ENCODE data around the gene LILRB5. TPM values are rescaled to one million over a fixed set of nuclear protein-coding genes. Genes with fewer than 3 reads are reported as not detected.

Gene LILRB5
- total RNA-seq: not detected in 2 replicates

GRCh38 chr19:54257116-54257480 is at the start of gene LILRB5:
LILRB5 (minus strand) TSS chr19:54257273; CDS start chr19:54257193, 80 bp downstream.

DNA sequence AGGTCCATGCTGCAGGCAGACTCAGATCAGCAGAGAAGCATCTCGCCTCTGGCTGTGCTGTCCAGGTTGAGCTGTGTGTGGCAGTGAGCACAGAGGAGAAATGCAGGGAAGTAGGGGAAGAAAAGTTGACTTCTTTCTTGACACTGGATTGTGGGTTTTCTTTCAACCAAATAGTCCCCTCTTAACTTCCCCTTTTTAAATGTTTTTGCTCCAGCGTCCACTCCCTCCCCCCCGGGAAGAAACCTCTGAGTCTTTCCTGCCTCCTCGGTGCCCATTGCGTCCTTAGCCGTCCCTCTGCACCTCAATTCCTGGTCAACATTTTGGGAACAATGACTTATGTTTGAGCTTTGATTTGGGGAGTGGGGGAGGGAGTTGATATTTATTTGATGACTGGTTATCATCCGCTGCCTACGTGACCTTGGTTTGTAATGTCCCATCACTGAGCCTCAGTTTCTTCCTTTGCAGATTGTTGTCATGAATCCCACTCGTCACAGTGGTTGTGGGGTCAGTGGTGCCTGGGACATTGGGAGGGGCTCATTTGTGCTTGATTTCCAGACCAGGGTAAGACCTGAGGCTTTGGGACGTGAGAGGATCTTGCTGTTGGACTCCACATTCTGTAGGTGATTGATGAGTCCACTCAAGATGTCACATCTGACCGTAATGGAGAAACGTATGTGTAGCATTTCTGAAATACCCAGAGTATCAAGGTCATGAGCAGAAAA is 24.1 kb upstream of the LILRB5 start, which contains the start of gene LILRB2:
Gene LILRB2 (minus strand): TSS at position 104 of the 722 bp plus-strand sequence. CDS start 614 bp downstream, outside the sequence.

DNA sequence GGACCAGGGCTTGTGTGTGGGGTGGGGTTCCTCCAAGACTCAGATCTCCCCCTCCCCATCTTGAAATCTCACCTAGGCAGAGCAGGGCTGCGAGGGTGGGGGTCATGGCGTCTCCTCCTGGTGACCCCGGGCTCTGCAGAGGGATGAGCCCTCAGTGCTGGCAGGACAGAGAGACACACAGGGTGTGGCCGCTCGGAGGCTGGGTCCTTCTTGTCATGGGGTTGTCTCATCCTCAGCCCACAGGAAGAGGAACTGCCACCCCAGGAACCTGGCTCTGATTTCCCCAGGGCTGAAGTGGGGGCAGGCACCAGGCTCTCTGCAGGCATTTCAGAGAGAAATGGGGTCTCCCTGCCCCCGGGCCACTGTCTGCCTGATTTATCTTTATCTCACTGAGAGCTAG is 14.4 kb downstream of the LILRB5 start, which contains the start of gene LILRA6:
Gene LILRA6 (minus strand): TSS at position 145 of the 400 bp plus-strand sequence.

DNA sequence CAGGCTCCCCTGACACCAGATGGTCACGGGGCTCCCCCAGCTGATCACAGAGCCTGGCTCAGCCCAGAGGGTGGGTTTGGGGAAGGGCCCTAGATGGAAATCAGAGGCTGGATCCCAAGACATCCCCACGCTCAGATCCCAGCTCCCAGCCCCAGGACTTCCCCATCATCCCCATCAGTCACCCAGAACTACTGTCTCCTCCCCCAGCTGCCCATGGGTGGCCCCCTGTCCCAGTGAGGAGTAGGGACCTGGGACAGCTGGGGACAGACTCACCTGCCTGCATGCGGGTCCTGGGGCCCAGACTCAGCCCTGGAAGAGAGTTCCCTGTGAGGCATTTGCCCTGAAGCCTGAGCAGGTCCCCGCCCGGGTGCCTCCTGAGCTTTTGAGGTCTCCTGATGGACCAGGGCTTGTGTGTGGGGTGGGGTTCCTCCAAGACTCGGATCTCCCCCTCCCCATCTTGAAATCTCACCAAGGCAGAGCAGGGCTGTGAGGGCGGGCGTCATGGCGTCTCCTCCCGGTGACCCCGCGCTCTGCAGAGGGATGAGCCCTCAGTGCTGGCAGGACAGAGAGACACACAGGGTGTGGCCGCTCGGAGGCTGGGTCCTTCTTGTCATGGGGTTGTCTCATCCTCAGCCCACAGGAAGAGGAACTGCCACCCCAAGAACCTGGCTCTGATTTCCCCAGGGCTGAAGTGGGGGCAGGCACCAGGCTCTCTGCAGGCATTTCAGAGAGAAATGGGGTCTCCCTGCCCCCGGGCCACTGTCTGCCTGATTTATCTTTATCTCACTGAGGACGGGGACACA is 34.4 kb downstream of the LILRB5 start, which contains the start of gene LILRB3:
Gene LILRB3 (minus strand): TSS at position 534 of the 803 bp plus-strand sequence. CDS start 31 bp downstream, at position 503.

Small RNA genes within 50 kb of the gene (small RNA-seq; reads per million reads assigned to genes)
- gene AC245884.12 (not detected), gene MIR4752 (not detected), gene RNU6-1307P (not detected)

Other genes with a start within 250 kb of the LILRB5 start
- not detected in 2 replicates for gene VSTM1, start 193.4 kb downstream of the LILRB5 start, total RNA-seq
- not detected in 2 replicates for gene TARM1, start 175.9 kb downstream of the LILRB5 start, total RNA-seq
- 0.16 and 0.36 TPM in 2 replicates for gene OSCAR, start 156.5 kb downstream of the LILRB5 start, total RNA-seq
- 5.7 and 6.2 TPM in 2 replicates for gene NDUFA3, start 154.4 kb downstream of the LILRB5 start, total RNA-seq
- gene TFPT, start 141.6 kb downstream of the LILRB5 start, total RNA-seq: 7.7 and 9.7 TPM in 2 replicates
- 41.4 and 44.5 TPM in 2 replicates for gene PRPF31, start 141.5 kb downstream of the LILRB5 start, total RNA-seq
- 15.1 and 16.5 TPM in 2 replicates for gene CNOT3, start 119.5 kb downstream of the LILRB5 start, total RNA-seq
- gene LENG1, start 97.6 kb downstream of the LILRB5 start, total RNA-seq: 3.2 and 3.5 TPM in 2 replicates
- gene TMC4, start 84.1 kb downstream of the LILRB5 start, total RNA-seq: 0.36 and 1.5 TPM in 2 replicates
- 19.1 and 32.5 TPM in 2 replicates for gene MBOAT7, start 67.7 kb downstream of the LILRB5 start, total RNA-seq
- gene TSEN34, start 66.0 kb downstream of the LILRB5 start, total RNA-seq: 56.0 and 64.7 TPM in 2 replicates
- gene RPS9, start 56.4 kb downstream of the LILRB5 start, total RNA-seq: 1,123 and 1,387 TPM in 2 replicates
- not detected in 2 replicates for gene LILRB3, start 34.3 kb downstream of the LILRB5 start, total RNA-seq
- gene LILRA6, start 14.5 kb downstream of the LILRB5 start, total RNA-seq: not detected in 2 replicates
- not detected in 2 replicates for gene LILRB2, start 23.8 kb upstream of the LILRB5 start, total RNA-seq
- not detected in 2 replicates for gene LILRA5, start 55.9 kb upstream of the LILRB5 start, total RNA-seq
- gene LILRA4, start 81.9 kb upstream of the LILRB5 start, total RNA-seq: not detected in 2 replicates
- gene LAIR1, start 107.7 kb upstream of the LILRB5 start, total RNA-seq: 0.16 TPM in 1 of 2 replicates, not detected in the other
- not detected in 2 replicates for gene TTYH1, start 158.2 kb upstream of the LILRB5 start, total RNA-seq
- gene LENG8, start 191.9 kb upstream of the LILRB5 start, total RNA-seq: 79.0 and 79.4 TPM in 2 replicates
- 16.9 and 20.6 TPM in 2 replicates for gene LENG9, start 206.5 kb upstream of the LILRB5 start, total RNA-seq
- gene CDC42EP5, start 216.0 kb upstream of the LILRB5 start, total RNA-seq: 32.1 and 36.8 TPM in 2 replicates
- gene LAIR2, start 245.6 kb upstream of the LILRB5 start, total RNA-seq: not detected in 2 replicates

Data from hair follicle dermal papilla cell (primary cell).